ENCODE measurements around the gene FUOM. TPM values are rescaled to one million over a fixed set of nuclear protein-coding genes. Genes with fewer than 3 reads are reported as not detected.
A peak's percentile ranks its signal among the peaks of the same experiment; 100 is the strongest.

FUOM gene
- total and polyA plus RNA-seq, 9 of the 15 experiments (the other 6 are each of a cell fraction or from before 2014, with no cell fraction given), result 1.8 to 96.1 (median 27.0) TPM

DNA sequence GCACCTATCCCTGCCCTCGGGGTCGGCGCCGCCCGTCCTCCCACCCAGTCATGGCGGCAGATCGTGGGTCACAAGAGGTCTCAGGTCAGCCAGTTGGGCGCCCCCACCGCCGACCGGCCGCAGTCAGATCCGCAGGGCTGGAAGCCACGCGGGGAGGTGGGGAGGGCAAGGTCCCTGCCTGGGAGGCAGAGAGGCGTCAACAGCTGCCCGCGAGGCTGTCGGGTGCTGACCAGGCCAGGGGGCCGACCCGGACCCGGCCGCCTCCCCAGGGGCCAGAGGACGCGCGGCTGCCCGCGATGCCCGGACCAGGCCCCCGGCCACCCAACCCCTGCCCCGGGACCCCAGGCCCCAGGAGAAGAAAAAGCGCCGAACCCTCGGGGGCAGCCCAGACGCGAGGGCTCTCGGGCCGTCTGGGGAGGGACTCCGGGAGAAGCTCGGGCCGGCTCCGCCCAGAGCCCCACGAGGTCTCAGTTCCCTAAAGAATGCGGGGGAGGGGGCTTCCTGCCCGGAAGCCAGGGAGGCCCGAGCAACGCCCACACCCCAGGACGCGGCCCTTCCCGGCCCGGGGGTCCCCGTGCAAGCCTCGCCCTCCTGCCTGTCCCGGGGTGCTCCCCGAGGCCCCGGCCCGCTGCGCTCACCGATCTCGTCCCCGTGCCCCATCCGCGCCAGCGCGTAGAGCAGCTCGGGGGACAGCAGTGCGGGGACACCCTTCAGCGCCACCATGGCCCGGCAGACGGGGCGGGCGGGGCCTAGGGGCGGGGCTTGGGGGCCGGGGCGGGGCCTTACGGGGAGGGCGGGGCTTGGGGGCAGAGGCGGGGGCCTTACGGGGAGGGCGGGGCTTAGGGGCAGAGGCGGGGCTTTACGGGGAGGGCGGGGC, at the start of gene FUOM (continued):
- TF ChIP-seq, protein P1, sequence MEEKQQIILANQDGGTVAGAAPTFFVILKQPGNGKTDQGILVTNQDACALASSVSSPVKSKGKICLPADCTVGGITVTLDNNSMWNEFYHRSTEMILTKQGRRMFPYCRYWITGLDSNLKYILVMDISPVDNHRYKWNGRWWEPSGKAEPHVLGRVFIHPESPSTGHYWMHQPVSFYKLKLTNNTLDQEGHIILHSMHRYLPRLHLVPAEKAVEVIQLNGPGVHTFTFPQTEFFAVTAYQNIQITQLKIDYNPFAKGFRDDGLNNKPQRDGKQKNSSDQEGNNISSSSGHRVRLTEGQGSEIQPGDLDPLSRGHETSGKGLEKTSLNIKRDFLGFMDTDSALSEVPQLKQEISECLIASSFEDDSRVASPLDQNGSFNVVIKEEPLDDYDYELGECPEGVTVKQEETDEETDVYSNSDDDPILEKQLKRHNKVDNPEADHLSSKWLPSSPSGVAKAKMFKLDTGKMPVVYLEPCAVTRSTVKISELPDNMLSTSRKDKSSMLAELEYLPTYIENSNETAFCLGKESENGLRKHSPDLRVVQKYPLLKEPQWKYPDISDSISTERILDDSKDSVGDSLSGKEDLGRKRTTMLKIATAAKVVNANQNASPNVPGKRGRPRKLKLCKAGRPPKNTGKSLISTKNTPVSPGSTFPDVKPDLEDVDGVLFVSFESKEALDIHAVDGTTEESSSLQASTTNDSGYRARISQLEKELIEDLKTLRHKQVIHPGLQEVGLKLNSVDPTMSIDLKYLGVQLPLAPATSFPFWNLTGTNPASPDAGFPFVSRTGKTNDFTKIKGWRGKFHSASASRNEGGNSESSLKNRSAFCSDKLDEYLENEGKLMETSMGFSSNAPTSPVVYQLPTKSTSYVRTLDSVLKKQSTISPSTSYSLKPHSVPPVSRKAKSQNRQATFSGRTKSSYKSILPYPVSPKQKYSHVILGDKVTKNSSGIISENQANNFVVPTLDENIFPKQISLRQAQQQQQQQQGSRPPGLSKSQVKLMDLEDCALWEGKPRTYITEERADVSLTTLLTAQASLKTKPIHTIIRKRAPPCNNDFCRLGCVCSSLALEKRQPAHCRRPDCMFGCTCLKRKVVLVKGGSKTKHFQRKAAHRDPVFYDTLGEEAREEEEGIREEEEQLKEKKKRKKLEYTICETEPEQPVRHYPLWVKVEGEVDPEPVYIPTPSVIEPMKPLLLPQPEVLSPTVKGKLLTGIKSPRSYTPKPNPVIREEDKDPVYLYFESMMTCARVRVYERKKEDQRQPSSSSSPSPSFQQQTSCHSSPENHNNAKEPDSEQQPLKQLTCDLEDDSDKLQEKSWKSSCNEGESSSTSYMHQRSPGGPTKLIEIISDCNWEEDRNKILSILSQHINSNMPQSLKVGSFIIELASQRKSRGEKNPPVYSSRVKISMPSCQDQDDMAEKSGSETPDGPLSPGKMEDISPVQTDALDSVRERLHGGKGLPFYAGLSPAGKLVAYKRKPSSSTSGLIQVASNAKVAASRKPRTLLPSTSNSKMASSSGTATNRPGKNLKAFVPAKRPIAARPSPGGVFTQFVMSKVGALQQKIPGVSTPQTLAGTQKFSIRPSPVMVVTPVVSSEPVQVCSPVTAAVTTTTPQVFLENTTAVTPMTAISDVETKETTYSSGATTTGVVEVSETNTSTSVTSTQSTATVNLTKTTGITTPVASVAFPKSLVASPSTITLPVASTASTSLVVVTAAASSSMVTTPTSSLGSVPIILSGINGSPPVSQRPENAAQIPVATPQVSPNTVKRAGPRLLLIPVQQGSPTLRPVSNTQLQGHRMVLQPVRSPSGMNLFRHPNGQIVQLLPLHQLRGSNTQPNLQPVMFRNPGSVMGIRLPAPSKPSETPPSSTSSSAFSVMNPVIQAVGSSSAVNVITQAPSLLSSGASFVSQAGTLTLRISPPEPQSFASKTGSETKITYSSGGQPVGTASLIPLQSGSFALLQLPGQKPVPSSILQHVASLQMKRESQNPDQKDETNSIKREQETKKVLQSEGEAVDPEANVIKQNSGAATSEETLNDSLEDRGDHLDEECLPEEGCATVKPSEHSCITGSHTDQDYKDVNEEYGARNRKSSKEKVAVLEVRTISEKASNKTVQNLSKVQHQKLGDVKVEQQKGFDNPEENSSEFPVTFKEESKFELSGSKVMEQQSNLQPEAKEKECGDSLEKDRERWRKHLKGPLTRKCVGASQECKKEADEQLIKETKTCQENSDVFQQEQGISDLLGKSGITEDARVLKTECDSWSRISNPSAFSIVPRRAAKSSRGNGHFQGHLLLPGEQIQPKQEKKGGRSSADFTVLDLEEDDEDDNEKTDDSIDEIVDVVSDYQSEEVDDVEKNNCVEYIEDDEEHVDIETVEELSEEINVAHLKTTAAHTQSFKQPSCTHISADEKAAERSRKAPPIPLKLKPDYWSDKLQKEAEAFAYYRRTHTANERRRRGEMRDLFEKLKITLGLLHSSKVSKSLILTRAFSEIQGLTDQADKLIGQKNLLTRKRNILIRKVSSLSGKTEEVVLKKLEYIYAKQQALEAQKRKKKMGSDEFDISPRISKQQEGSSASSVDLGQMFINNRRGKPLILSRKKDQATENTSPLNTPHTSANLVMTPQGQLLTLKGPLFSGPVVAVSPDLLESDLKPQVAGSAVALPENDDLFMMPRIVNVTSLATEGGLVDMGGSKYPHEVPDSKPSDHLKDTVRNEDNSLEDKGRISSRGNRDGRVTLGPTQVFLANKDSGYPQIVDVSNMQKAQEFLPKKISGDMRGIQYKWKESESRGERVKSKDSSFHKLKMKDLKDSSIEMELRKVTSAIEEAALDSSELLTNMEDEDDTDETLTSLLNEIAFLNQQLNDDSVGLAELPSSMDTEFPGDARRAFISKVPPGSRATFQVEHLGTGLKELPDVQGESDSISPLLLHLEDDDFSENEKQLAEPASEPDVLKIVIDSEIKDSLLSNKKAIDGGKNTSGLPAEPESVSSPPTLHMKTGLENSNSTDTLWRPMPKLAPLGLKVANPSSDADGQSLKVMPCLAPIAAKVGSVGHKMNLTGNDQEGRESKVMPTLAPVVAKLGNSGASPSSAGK (IDR thresholded peaks at IDR 0.05), result peak; percentile 83
- TF ChIP-seq TEAD1 (CRISPR knock-in tag; IDR thresholded peaks at IDR 0.05), result peak in 1 of 2 experiments; percentile 35; a peak in 1 of 4 replicates
- TF ChIP-seq, protein P2, sequence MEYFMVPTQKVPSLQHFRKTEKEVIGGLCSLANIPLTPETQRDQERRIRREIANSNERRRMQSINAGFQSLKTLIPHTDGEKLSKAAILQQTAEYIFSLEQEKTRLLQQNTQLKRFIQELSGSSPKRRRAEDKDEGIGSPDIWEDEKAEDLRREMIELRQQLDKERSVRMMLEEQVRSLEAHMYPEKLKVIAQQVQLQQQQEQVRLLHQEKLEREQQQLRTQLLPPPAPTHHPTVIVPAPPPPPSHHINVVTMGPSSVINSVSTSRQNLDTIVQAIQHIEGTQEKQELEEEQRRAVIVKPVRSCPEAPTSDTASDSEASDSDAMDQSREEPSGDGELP (CRISPR knock-in tag; IDR thresholded peaks at IDR 0.05; ENCODE audit: borderline replicate concordance), result peak; percentile 28; the same call in 1 of the 2 replicates
- TF ChIP-seq RBFOX2 (IDR thresholded peaks at IDR 0.05; ENCODE audit: low read depth, low read length), result peak; percentile 72
- TF ChIP-seq PHF20 (IDR thresholded peaks at IDR 0.05; ENCODE audit: partially characterized antibody), result peak; percentile 41
- no peak for TF ChIP-seq IFI16 (CRISPR knock-in tag; IDR thresholded peaks at IDR 0.05)
- TF ChIP-seq L3MBTL2 (IDR thresholded peaks at IDR 0.05), result peak; percentile 85
- peak; percentile 81 for TF ChIP-seq GABPB1 (CRISPR knock-in tag; IDR thresholded peaks at IDR 0.05)
- peak; percentile 75 for TF ChIP-seq TAF1 (IDR thresholded peaks at IDR 0.05; ENCODE audit: control insufficient read depth, extremely low read depth, insufficient read depth, low read length, severe bottlenecking)
- peak; percentile 68 for TF ChIP-seq SUPT5H (IDR thresholded peaks at IDR 0.05)

All from K562 (cell line).